Nephron progenitor cell (in vitro differentiated cells): ENCODE data around the gene IQCE.
"Not testable (repeated sequence)": the region's sequence is repeated elsewhere in the genome, so short reads cannot be mapped to it uniquely, and the experiment has no call there.

ENCODE experiments used
- DNase-seq: peaks from one replicate; pipeline ENCODE4 v3.0.0; 2021
- H3K27ac Mint-ChIP-seq: 2 replicates; pipeline ENCODE4 v1.8.0; 2021; ENCODE audit warnings: mild to moderate bottlenecking, moderate library complexity, mixed read lengths
- H3K27me3 Mint-ChIP-seq: 2 replicates; pipeline ENCODE4 v1.8.0; 2021; ENCODE audit warnings: mild to moderate bottlenecking, low read depth, mixed read lengths; ENCODE audit not compliant: poor library complexity
- H3K36me3 Mint-ChIP-seq: 2 replicates; pipeline ENCODE4 v1.8.0; 2021; ENCODE audit warnings: low read depth, mixed read lengths
- H3K4me1 Mint-ChIP-seq: 2 replicates; pipeline ENCODE4 v1.8.0; 2021; ENCODE audit warnings: mixed read lengths
- H3K4me3 Mint-ChIP-seq: 2 replicates; pipeline ENCODE4 v1.8.0; 2021; ENCODE audit warnings: mild to moderate bottlenecking, moderate library complexity, mixed read lengths
- H3K9me3 Mint-ChIP-seq: 2 replicates; pipeline ENCODE4 v1.8.0; 2021; ENCODE audit warnings: mild to moderate bottlenecking, moderate library complexity, mixed read lengths
- TF ChIP-seq, protein P1 (sequence below): fragments of 200-600 bp; sonication (generic); IDR thresholded peaks from 2 replicates; pipeline ENCODE4 v1.5.0; 2021; ENCODE audit warnings: antibody characterized with exemption

IQCE gene

GRCh38 chr7:2607923-2608904 lies 49.4 kb downstream of the IQCE start:
- peaks cover 3% of the 10 kb centered on the region for H3K27me3 Mint-ChIP-seq
- DNase-seq: no peak
- no peak overlapping the region for H3K4me3 Mint-ChIP-seq
- TF ChIP-seq, protein P1, sequence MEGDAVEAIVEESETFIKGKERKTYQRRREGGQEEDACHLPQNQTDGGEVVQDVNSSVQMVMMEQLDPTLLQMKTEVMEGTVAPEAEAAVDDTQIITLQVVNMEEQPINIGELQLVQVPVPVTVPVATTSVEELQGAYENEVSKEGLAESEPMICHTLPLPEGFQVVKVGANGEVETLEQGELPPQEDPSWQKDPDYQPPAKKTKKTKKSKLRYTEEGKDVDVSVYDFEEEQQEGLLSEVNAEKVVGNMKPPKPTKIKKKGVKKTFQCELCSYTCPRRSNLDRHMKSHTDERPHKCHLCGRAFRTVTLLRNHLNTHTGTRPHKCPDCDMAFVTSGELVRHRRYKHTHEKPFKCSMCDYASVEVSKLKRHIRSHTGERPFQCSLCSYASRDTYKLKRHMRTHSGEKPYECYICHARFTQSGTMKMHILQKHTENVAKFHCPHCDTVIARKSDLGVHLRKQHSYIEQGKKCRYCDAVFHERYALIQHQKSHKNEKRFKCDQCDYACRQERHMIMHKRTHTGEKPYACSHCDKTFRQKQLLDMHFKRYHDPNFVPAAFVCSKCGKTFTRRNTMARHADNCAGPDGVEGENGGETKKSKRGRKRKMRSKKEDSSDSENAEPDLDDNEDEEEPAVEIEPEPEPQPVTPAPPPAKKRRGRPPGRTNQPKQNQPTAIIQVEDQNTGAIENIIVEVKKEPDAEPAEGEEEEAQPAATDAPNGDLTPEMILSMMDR: no peak
- H3K27ac Mint-ChIP-seq: peak overlapping the region; percentile 60
- H3K4me1 Mint-ChIP-seq: peaks cover 59% of the 10 kb centered on the region
- no peaks in the 10 kb centered on the region for H3K36me3 Mint-ChIP-seq
- no peaks in the 10 kb centered on the region for H3K9me3 Mint-ChIP-seq

DNA sequence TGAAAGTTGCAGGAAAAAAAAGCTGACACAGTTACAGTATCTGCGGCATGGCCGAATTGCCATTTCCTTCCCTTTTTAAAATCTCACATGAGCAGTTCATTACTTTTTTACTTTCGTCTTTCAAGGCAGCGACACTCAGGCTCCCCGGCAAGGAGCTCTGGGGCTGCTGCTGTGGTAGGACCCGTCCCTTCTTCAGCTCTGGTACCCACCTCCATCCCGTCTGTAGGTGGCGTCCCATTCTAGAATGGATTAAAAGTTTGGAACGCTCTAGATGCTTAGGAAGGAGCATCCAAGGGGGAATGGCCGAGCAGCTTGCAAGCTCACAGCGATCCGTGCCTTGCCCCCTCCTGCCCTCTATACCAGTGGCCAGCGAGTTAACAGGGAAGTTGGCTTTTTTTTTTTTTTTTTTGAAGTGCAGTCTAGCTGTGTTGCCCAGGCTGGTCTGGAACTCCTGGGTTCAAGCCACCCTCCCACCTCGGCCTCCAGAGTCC lies 50.2 kb downstream of the IQCE start:
- Mint-ChIP-seq H3K36me3 (no peaks in the 10 kb centered on the region), H3K4me3 (no peak overlapping the region), H3K9me3 (no peaks in the 10 kb centered on the region), H3K27me3 (peaks cover 4% of the 10 kb centered on the region), H3K4me1 (peaks cover 67% of the 10 kb centered on the region), H3K27ac (no peak overlapping the region)
- DNase-seq: no peak
- TF ChIP-seq, protein P1: peak; percentile 17

DNA sequence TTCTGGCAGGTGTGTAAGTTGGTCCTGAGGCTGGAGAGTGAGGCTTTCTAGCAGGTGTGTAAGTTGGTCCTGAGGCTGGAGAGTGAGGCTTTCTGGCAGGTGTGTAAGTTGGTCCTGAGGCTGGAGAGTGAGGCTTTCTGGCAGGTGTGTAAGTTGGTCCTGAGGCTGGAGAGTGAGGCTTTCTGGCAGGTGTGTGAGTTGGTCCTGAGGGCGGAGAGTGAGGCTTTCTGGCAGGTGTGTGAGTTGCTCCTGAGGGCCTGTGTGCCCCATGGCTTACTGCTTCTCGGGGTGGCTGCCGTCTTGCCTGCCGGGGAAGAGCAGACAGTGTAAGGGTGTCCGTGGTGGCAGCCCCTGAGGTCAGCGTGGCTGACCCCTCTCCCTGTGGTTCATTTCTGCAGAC lies 50.9 kb downstream of the IQCE start:
- not testable (repeated sequence) for H3K27ac Mint-ChIP-seq, H3K9me3 Mint-ChIP-seq, H3K36me3 Mint-ChIP-seq

DNA sequence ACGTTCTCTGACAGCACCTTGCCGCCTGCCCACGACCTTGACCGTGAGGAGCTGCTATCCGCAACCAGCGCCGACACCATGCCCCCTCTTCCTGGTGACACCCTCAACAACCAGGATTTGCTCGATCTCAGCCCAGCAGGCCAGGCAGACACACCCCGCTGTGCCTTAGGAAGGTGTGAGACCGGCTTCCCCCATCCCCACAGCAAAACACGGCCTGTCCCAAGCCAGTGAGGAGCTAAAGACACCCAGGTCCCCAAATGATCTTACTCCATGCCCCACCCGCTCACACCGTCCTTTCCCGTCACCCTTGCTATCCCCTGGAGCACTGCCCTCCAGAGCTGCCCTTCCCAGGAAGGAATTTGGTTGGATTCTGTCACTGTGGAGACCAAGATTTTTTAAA lies 51.7 kb downstream of the IQCE start:
- Mint-ChIP-seq H3K27me3 (peaks cover 8% of the 10 kb centered on the region), H3K4me1 (peaks cover 80% of the 10 kb centered on the region), H3K4me3 (no peak overlapping the region), H3K36me3 (no peaks in the 10 kb centered on the region), H3K9me3 (no peaks in the 10 kb centered on the region), H3K27ac (no peak overlapping the region)
- TF ChIP-seq, protein P1: no peak
- no peak for DNase-seq

More for the DNA sequence above, 50.9 kb downstream of the IQCE start:
- H3K4me1 Mint-ChIP-seq: peaks cover 73% of the 10 kb centered on the region
- not testable (repeated sequence) for H3K4me3 Mint-ChIP-seq, DNase-seq, H3K27me3 Mint-ChIP-seq

DNA sequence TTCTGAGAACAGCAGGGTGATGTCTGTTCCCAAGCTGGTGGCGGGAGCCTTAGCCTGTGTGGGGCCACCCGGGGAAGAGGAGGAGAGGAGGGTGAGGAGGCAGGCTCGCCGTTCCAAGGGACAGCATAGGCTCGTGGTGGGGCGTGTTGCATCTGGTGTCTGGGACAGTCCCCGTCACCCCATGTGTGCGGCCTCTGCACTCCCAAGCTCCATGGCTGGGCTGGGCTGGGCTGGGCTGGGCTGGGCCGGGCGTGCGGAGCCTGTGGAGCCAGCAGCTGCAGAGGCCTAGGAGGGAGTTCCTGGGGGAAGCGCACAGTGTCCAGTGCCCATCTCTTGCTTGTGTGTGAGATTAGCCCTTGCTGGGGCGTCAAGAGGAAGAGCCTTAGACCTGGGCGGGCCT lies 52.1 kb downstream of the IQCE start:
- Mint-ChIP-seq H3K27me3 (peaks cover 8% of the 10 kb centered on the region), H3K36me3 (no peaks in the 10 kb centered on the region), H3K4me1 (peaks cover 79% of the 10 kb centered on the region), H3K27ac (no peak overlapping the region), H3K9me3 (no peaks in the 10 kb centered on the region), H3K4me3 (no peak overlapping the region)
- TF ChIP-seq, protein P1: no peak
- DNase-seq: no peak

- Mint-ChIP-seq H3K27ac (no peak overlapping the region), H3K4me3 (no peak overlapping the region), H3K36me3 (no peaks in the 10 kb centered on the region), H3K27me3 (peaks cover 8% of the 10 kb centered on the region), H3K4me1 (peaks cover 76% of the 10 kb centered on the region), H3K9me3 (no peaks in the 10 kb centered on the region)
- TF ChIP-seq, protein P1: no peak
- DNase-seq: no peak
Measured at GRCh38 chr7:2611401-2611800, 52.6 kb downstream of the IQCE start.
